Fibroblast of lung (primary cell): ENCODE measurements around the gene FBXO33. TPM values are rescaled to one million over a fixed set of nuclear protein-coding genes. Genes with fewer than 3 reads are reported as not detected.

ENCODE experiments used
- DNase-seq, 2 donors: peaks; one replicate each; pipeline versions ENCODE4 v3.0.0 to v3.0.0-alpha.2; 2010; ENCODE audit warnings: low read depth in 2 of 2
- H2AFZ ChIP-seq: 2 replicates; pipeline ENCODE4 v1.5.1; 2012; ENCODE audit warnings: low read length, control low read depth, inconsistent platforms
- H3K27ac ChIP-seq: 2 replicates; pipeline ENCODE4 v1.5.1; 2011; ENCODE audit warnings: low read length, control low read depth; ENCODE audit not compliant: insufficient read depth
- H3K27me3 ChIP-seq: 2 replicates; pipeline ENCODE4 v1.5.1; 2011; ENCODE audit warnings: mild to moderate bottlenecking, low read length; ENCODE audit not compliant: control insufficient read depth, insufficient read depth
- H3K36me3 ChIP-seq: 2 replicates; pipeline ENCODE4 v1.5.1; 2011; ENCODE audit warnings: low read length; ENCODE audit not compliant: control insufficient read depth, insufficient read depth
- H3K4me1 ChIP-seq: 2 replicates; pipeline ENCODE4 v1.5.1; 2011; ENCODE audit warnings: low read length; ENCODE audit not compliant: control insufficient read depth, insufficient read depth; ENCODE audit errors: extremely low read depth
- H3K4me2 ChIP-seq: 2 replicates; pipeline ENCODE4 v1.5.1; 2011; ENCODE audit warnings: low read length, control low read depth; ENCODE audit not compliant: insufficient read depth; ENCODE audit errors: extremely low read depth
- H3K4me3 ChIP-seq, 4 experiments: fragments of 200-600 bp in 1 of 4; sonication (generic) in 1 of 4; replicated peaks in 1 of 4; 2 replicates each; pipeline ENCODE4 v1.5.1; 2011 to 2016; ENCODE audit warnings: low read length in 4 of 4, low read depth in 3 of 4, mild to moderate bottlenecking in 3 of 4, control low read depth in 2 of 4, inconsistent platforms in 1 of 4, mixed read lengths in 1 of 4; ENCODE audit not compliant: insufficient read depth in 1 of 4; ENCODE audit errors: control extremely low read depth in 1 of 4
- H3K79me2 ChIP-seq: 2 replicates; pipeline ENCODE4 v1.5.1; 2012; ENCODE audit warnings: mild to moderate bottlenecking, low read length, inconsistent platforms; ENCODE audit not compliant: control insufficient read depth, insufficient read depth
- H3K9ac ChIP-seq: 2 replicates; pipeline ENCODE4 v1.5.1; 2011; ENCODE audit warnings: mild to moderate bottlenecking, low read length, control low read depth; ENCODE audit not compliant: insufficient read depth
- H3K9me3 ChIP-seq: 2 replicates; pipeline ENCODE4 v1.5.1; 2012; ENCODE audit warnings: low read depth, low read length; ENCODE audit not compliant: control insufficient read depth, insufficient read depth
- H4K20me1 ChIP-seq: 2 replicates; pipeline ENCODE4 v1.5.1; 2011; ENCODE audit warnings: low read length; ENCODE audit not compliant: control insufficient read depth, insufficient read depth; ENCODE audit errors: extremely low read depth
- CTCF ChIP-seq, 2 donors: IDR thresholded peaks in 1 of 2; conservative IDR thresholded peaks in 1 of 2; 1 replicate in 1 of 2; 2 replicates in 1 of 2; pipeline ENCODE4 v1.5.1; 2011 to 2012; ENCODE audit warnings: low read length in 2 of 2, control low read depth in 1 of 2, inconsistent platforms in 1 of 2, low read depth in 1 of 2, mild to moderate bottlenecking in 1 of 2
- EZH2 ChIP-seq: IDR thresholded peaks from 2 replicates; pipeline ENCODE4 v1.5.1; 2012; ENCODE audit warnings: low read length, control low read depth, mild to moderate bottlenecking; ENCODE audit errors: missing control alignments
- polyA plus RNA-seq, 2 donors: library from polyadenylated mRNA; depleted of rRNA in 1 of 2; stranded (reverse) in 1 of 2; unstranded in 1 of 2; fragments of >200 nt; gene quantifications; 2 replicates each; pipeline ENCODE4 v1.2.1, GENCODE V29; 2011 to 2012; ENCODE audit warnings: missing spikeins in 1 of 2
- total RNA-seq: library from RNA; depleted of rRNA; stranded (reverse); fragments of >200 nt; gene quantifications from 2 replicates; pipeline ENCODE4 v1.2.1, GENCODE V29; 2014

Gene FBXO33
- total and polyA plus RNA-seq, 2 donors (not counting 1 experiment from before 2014, with no cell fraction given), result 12.6 to 16.3 TPM

DNA sequence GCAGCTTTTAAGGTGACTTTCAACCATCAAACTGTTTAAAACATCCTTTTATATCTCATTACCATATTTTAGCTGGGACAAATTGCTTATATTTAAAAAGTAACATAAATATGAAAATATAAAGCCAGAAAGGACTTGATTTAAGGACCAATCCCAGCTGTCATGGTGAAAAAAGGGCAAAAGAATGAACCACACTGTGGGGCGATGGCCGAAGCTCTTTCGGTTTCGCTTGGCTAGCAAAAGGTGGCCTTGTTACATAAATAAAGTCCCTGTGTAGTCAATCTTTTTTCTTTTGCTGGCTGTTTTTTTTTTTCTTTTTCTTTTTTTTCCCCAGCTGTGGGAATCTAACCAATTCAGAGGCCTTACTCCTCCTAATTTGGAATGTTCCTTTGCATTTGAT, 50.9 kb downstream of the FBXO33 start:
- H3K4me1 ChIP-seq, result no peaks in the 10 kb centered on the region
- no peak overlapping the region for H3K4me2 ChIP-seq
- no peak overlapping the region for H3K4me3 ChIP-seq
- no peak overlapping the region for H3K27ac ChIP-seq
- no peaks in the 10 kb centered on the region for H3K36me3 ChIP-seq
- peak in 1 of 2 donors; percentile 7 for DNase-seq
- TF ChIP-seq CTCF (conservative IDR thresholded peaks at IDR 0.05 in 1 of 2, IDR thresholded peaks at IDR 0.05 in 1 of 2; ENCODE audit: low read depth in 1 of 2, low read length in 2 of 2), result no peak
- TF ChIP-seq EZH2, result no peak
- no peak overlapping the region for H3K9ac ChIP-seq
- H2AFZ ChIP-seq, result no peak overlapping the region
- H4K20me1 ChIP-seq, result no peaks in the 10 kb centered on the region
- no peaks in the 10 kb centered on the region for H3K9me3 ChIP-seq
- no peaks in the 10 kb centered on the region for H3K27me3 ChIP-seq
- H3K79me2 ChIP-seq, result no peaks in the 10 kb centered on the region

GRCh38 chr14:39376667-39377403, 55.4 kb downstream of the FBXO33 start:
- Histone ChIP-seq H3K9me3 (no peaks in the 10 kb centered on the region), H3K4me2 (no peak overlapping the region), H3K4me3 (no peak overlapping the region), H3K27ac (peak overlapping the region; percentile 6), H3K9ac (no peak overlapping the region), H4K20me1 (no peaks in the 10 kb centered on the region), H3K36me3 (no peaks in the 10 kb centered on the region), H2AFZ (peak overlapping the region; percentile 30), H3K79me2 (no peaks in the 10 kb centered on the region), H3K4me1 (peaks cover 2% of the 10 kb centered on the region), H3K27me3 (no peaks in the 10 kb centered on the region)
- DNase-seq, result peak; percentile 13 to 57
- TF ChIP-seq EZH2, result no peak
- no peak for TF ChIP-seq CTCF (conservative IDR thresholded peaks at IDR 0.05 in 1 of 2, IDR thresholded peaks at IDR 0.05 in 1 of 2; ENCODE audit: low read depth in 1 of 2, low read length in 2 of 2)

DNA sequence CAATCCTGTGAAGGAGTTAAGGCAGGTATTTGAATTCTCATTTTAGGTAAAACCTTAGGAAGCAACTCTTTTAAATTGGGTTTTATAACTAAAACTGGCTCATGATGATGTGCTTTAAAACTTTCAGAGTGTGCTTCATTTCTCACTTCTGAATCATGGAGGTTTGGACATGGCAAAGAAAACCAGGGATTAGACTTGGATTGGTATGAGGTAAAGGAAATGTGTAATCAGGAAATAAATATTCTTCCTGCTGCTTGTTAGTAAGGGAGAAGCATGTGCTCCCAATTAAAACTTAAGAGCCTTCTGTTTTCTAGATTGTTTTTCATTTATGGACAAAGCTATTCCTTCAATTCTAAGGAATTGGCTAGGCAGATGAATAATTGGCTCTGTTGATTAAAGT, 57.4 kb downstream of the FBXO33 start:
- Histone ChIP-seq H3K36me3 (no peaks in the 10 kb centered on the region), H3K9ac (no peak overlapping the region), H4K20me1 (no peaks in the 10 kb centered on the region), H3K79me2 (no peaks in the 10 kb centered on the region), H3K27me3 (no peaks in the 10 kb centered on the region), H2AFZ (no peak overlapping the region), H3K4me1 (peaks cover 2% of the 10 kb centered on the region), H3K4me2 (peak overlapping the region; percentile 16), H3K4me3 (no peak overlapping the region), H3K27ac (peak overlapping the region; percentile 3), H3K9me3 (no peaks in the 10 kb centered on the region)
- TF ChIP-seq CTCF (conservative IDR thresholded peaks at IDR 0.05 in 1 of 2, IDR thresholded peaks at IDR 0.05 in 1 of 2; ENCODE audit: low read depth in 1 of 2, low read length in 2 of 2) (no peak), EZH2 (no peak)
- DNase-seq, result peak in 1 of 2 donors; percentile 74
